AG04449 (cell line): ENCODE data around the gene ZNF304.

Source experiments
- CTCF ChIA-PET: fragments of 350-600 bp; formaldehyde crosslinking; extraction: SDS; loops from one replicate; lab custom pipeline; 2021; ENCODE audit warnings: antibody characterized with exemption; lab: Yijun Ruan, JAX
- POLR2A ChIA-PET: fragments of 400-600, 350-600 bp; formaldehyde crosslinking; extraction: SDS; loops from one replicate; lab custom pipeline; 2020; ENCODE audit warnings: antibody characterized with exemption, inconsistent platforms; lab: Yijun Ruan, JAX
- DNase-seq: peaks from one replicate; pipeline ENCODE4 v3.0.0-alpha.2; 2010; ENCODE audit warnings: low read depth, low spot score
- H3K4me3 ChIP-seq: 2 replicates; pipeline ENCODE4 v1.5.1; 2011; ENCODE audit warnings: low read depth, mild to moderate bottlenecking, control low read depth, low read length
- CTCF ChIP-seq: IDR thresholded peaks from one replicate; pipeline ENCODE4 v1.5.1; 2011; ENCODE audit warnings: mild to moderate bottlenecking, moderate library complexity, low read length, control low read depth, inconsistent platforms; ENCODE audit not compliant: insufficient read depth; ENCODE audit errors: missing control alignments

The ZNF304 gene

GRCh38 chr19:57395710-57396109, 44.6 kb downstream of the ZNF304 start:
- H3K4me3 ChIP-seq: no peak overlapping the region
- no peak for DNase-seq
- no peak for TF ChIP-seq CTCF
- POLR2A ChIA-PET: no interaction called here
- CTCF ChIA-PET: no interaction called here

DNA sequence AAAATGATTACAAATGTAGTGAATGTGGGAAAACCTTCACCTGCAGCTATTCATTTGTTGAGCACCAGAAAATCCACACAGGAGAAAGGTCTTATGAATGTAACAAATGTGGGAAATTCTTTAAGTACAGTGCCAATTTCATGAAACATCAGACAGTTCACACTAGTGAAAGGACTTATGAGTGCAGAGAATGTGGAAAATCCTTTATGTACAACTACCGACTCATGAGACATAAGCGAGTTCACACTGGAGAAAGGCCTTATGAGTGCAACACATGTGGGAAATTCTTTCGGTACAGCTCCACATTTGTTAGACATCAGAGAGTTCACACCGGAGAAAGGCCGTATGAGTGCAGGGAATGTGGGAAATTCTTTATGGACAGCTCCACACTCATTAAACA, 47.8 kb downstream of the ZNF304 start:
- POLR2A ChIA-PET: no interaction called here
- CTCF ChIA-PET: interaction anchor here (0.8 to 1.5 kb wide), 2 partner anchors 8 to 757 kb away, joined by 3 to 7 read pairs; no protein-coding TSS in a partner anchor
- H3K4me3 ChIP-seq: no peak overlapping the region
- no peak for TF ChIP-seq CTCF
- DNase-seq: no peak

DNA sequence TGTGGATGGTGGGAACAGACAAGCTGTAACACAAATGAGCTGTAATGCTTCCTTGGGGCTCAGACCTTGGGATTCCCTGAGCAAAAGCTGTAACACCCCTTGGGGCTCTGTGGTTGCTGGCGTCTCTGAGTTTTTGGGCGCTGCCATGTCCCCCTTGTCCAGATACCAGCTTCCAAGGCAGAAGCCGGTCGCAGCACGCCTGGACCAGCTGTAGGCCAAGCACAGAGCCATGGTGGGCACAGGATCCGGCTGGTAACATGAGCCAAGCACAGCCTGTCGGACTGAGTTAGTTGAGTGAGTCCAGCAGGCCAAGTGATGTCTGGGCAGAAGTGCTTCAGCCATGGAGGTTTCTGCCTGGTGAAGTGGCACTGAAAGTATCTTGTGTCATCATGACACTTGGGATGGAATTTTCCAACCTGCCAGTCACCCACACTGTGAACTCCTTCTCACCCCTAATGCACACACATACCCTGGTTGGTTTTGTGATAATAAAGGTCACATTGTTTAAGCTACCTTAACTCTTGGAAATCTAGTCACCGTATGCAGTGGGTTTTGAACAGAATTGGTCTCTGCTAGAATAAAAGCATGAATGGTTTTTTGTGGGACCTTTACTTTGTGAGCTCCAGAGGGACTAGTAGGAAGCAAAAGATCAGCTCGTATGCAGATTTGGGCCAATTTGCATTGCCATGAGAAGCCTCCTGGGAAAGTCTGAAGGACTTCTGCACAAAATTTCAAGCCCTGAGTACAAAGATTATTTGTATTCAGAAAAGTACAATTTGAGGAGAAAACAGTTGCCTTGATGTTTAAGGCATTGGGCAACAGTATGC, 52.9 kb downstream of the ZNF304 start:
- no peak overlapping the region for H3K4me3 ChIP-seq
- ChIA-PET POLR2A (interaction anchor here (0.6 kb wide), 1 partner anchor 943 kb away, joined by 3 read pairs; no protein-coding TSS in a partner anchor), CTCF (interaction anchor here (0.8 to 1.2 kb wide), 3 partner anchors 10 to 15 kb away, joined by 3 read pairs; partner anchors contain the start of gene ZNF548)
- TF ChIP-seq CTCF: no peak
- DNase-seq: no peak

GRCh38 chr19:57406516-57407123, 55.5 kb downstream of the ZNF304 start:
- H3K4me3 ChIP-seq: no peak overlapping the region
- ChIA-PET CTCF (interaction anchor here (0.7 to 2.5 kb wide), 20 partner anchors 8 to 772 kb away, joined by 3 to 15 read pairs (median 4); partner anchors contain the start of genes ZNF329 and ZNF587B), POLR2A (no interaction called here)
- TF ChIP-seq CTCF: peak; percentile 83
- DNase-seq: no peak
